D721Med (cell line): ENCODE data around the gene ITIH5.
"Not testable (repeated sequence)": the region's sequence is repeated elsewhere in the genome, so short reads cannot be mapped to it uniquely, and the experiment has no call there.

Experiments
- DNase-seq: peaks from one replicate; pipeline ENCODE4 v3.0.0; 2011; ENCODE audit warnings: low spot score; ENCODE audit not compliant: insufficient read length
- FAIRE-seq: peaks from 2 replicates; lab custom pipeline; 2011; peaks lifted over from hg19 to GRCh38; lab: Jason Lieb, UNC
- CTCF ChIP-seq: IDR thresholded peaks from 2 replicates; pipeline ENCODE4 v1.5.1; 2012; ENCODE audit warnings: mild to moderate bottlenecking, control low read depth; ENCODE audit not compliant: insufficient read depth; ENCODE audit errors: missing control alignments

ITIH5 gene

GRCh38 chr10:7666253-7667023, at the start of gene ITIH5:
TSS of gene ITIH5 (minus strand) at chr10:7666966. CDS start at chr10:7666892, 74 bp downstream.
- FAIRE-seq (no peak), DNase-seq (no peak)
- TF ChIP-seq CTCF, result no peak

GRCh38 chr10:7715515-7715914, 48.7 kb upstream of the ITIH5 start:
- DNase-seq (no peak), FAIRE-seq (no peak)
- no peak for TF ChIP-seq CTCF

- not testable (repeated sequence) for DNase-seq, FAIRE-seq
These were observed 44.3 kb upstream of the ITIH5 start for GRCh38 chr10:7711075-7711474.

- no peak for FAIRE-seq
- TF ChIP-seq CTCF, result no peak
- no peak for DNase-seq
These were observed 43.7 kb upstream of the ITIH5 start for GRCh38 chr10:7710446-7710845.

- no peak for TF ChIP-seq CTCF
- FAIRE-seq (no peak), DNase-seq (no peak)
These were observed 42.1 kb upstream of the ITIH5 start for GRCh38 chr10:7708832-7709231.

- TF ChIP-seq CTCF, result no peak
- DNase-seq (no peak), FAIRE-seq (no peak)
These were observed 41.3 kb upstream of the ITIH5 start for GRCh38 chr10:7707858-7708622.

GRCh38 chr10:7707102-7707501, 40.3 kb upstream of the ITIH5 start:
- no peak for TF ChIP-seq CTCF
- FAIRE-seq (no peak), DNase-seq (no peak)
